Measurements from ENCODE around the gene RRAGC.
"Not testable (repeated sequence)": the region's sequence is repeated elsewhere in the genome, so short reads cannot be mapped to it uniquely, and the experiment has no call there.

The RRAGC gene

GRCh38 chr1:38814984-38815464 is 44.5 kb downstream of the RRAGC start:
- DNase-seq, result no peak

GRCh38 chr1:38814444-38814983 is 45.1 kb downstream of the RRAGC start:
- DNase-seq, result no peak

GRCh38 chr1:38812981-38813380 is 46.6 kb downstream of the RRAGC start:
- DNase-seq, result no peak

- DNase-seq, result not testable (repeated sequence)
Observed at GRCh38 chr1:38811466-38811865, 48.1 kb downstream of the RRAGC start.

GRCh38 chr1:38806090-38806489 is 53.5 kb downstream of the RRAGC start:
- DNase-seq, result no peak

- no peak for DNase-seq
Observed at GRCh38 chr1:38805036-38805435, 54.5 kb downstream of the RRAGC start.

GRCh38 chr1:38804062-38804886 is 55.3 kb downstream of the RRAGC start:
- DNase-seq, result no peak

- DNase-seq, result no peak
Observed at GRCh38 chr1:38803647-38804046, 55.9 kb downstream of the RRAGC start.

- no peak for DNase-seq
Observed at GRCh38 chr1:38800720-38801671, 58.6 kb downstream of the RRAGC start.

GRCh38 chr1:38793299-38793698 is 66.3 kb downstream of the RRAGC start:
- DNase-seq, result no peak

GRCh38 chr1:38791892-38792291 is 67.7 kb downstream of the RRAGC start:
- DNase-seq, result no peak

GRCh38 chr1:38791164-38791515 is 68.4 kb downstream of the RRAGC start:
- no peak for DNase-seq

- DNase-seq, result no peak
Observed at GRCh38 chr1:38790422-38791163, 69.0 kb downstream of the RRAGC start.

GRCh38 chr1:38789498-38790169 is 69.9 kb downstream of the RRAGC start:
- DNase-seq, result no peak

GRCh38 chr1:38788341-38789336 is 70.9 kb downstream of the RRAGC start:
- no peak for DNase-seq

All from CD4-positive, alpha-beta T cell treated with Interleukin-17A for 1 hour (primary cell).